Measurements from ENCODE around the gene MTERF1.
"Not testable (repeated sequence)": the region's sequence is repeated elsewhere in the genome, so short reads cannot be mapped to it uniquely, and the experiment has no call there.

The MTERF1 gene, protein sequence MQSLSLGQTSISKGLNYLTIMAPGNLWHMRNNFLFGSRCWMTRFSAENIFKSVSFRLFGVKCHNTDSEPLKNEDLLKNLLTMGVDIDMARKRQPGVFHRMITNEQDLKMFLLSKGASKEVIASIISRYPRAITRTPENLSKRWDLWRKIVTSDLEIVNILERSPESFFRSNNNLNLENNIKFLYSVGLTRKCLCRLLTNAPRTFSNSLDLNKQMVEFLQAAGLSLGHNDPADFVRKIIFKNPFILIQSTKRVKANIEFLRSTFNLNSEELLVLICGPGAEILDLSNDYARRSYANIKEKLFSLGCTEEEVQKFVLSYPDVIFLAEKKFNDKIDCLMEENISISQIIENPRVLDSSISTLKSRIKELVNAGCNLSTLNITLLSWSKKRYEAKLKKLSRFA

DNA sequence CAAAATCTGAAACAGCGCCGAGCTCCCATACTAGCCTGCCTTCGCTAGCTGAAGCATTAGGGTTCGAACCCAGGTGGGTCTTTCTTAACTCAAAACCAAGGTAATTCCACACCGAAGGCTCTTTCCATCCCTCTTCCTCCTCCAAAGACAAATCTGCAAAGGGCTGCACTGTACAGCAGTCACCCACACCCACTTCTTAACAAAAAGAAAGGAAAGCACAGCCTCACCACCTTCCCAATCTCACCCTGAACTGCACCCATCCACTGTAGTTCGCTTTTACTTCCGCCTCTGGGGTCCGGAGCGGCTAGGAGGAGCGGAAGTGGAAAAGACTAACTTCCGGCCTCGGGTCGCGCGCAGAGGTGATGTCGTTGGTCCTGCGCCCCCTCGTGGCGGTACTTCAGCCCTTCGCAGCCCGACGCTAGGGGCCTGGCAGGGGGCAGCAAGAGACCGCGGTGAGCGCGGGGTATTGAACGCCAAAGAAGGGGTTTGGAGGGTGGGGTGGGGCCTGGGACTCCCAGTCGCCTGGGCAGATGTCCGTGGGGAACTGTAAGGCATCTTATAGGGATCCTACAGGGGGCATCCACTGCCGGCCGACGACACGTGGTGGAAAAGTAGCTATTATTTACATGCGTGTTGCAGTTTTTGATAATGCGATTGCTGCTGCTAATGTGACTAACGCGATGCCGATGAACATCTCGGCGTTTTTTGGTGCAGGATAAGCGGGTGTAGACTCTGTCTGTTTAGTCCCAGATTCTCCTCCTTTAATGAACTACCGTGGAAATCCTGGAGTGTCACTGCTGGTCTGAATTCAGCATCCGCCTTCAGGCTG lies at the start of gene MTERF1:
Gene MTERF1 (minus strand): TSS at position 290 of the 829 bp plus-strand sequence. CDS start 619 bp downstream, outside the sequence.
- in situ Hi-C loops (cut with MboI; ENCODE audit: low sequenced_read_pairs), result no loop called here

DNA sequence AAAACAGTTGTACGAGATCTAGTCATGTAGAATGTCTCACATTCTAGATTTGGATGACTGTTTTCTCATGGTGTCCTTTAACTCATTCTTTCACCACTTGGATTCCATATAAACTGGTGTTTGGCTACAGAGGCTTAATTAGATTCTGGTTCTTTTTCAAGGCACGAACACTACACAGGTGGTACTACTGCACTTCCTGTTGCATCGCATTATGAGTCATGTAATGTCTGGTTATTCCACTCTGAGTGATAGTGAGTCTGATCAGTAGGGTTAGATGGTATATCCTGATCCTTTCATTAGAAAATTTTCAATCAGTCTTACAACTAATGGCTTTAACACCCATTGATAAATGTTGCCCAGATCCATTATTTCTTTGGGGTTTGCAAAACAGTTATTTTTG lies 49.0 kb upstream of the MTERF1 start:
- in situ Hi-C loops (cut with MboI; ENCODE audit: low sequenced_read_pairs), result no loop called here

DNA sequence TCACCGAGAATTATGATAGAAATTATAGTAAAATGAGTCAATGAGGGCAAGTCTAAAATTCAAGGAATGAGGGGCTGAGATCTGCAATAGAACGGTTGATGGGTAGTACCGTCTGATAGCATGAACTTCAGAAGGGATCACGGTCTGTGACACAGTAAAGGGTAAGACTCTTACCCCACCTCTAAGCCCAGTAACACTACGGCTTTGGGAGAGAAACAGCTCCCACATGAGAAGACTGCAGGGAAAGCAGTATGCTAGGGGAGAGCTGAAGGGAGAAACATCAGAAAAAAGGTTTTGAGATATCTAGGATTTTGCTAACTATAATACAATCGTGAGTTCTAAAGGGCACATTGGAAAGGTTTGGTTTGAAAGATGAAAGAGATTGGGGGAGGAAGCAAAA lies 47.4 kb upstream of the MTERF1 start:
- in situ Hi-C loops (cut with MboI; ENCODE audit: low sequenced_read_pairs), result no loop called here

DNA sequence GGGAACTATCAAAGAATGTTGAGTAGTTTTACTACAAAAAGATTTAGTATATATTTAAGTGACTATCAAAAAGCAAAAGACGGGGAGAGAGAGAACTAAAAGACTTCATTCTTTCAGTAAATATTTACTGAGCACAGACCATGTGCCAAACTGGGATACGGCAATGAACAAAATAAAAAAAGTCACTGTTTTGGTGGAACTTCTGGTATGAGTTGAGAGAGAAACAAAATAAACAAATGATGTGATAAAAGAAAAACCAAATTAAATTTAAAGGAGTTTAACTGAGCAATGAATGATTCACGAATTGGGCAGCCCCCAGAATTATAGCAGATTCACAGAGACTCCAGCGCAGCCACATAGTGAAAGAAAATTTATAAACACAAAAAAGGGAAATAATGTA lies 42.4 kb upstream of the MTERF1 start:
- in situ Hi-C loops (cut with MboI; ENCODE audit: low sequenced_read_pairs), result no loop called here

DNA sequence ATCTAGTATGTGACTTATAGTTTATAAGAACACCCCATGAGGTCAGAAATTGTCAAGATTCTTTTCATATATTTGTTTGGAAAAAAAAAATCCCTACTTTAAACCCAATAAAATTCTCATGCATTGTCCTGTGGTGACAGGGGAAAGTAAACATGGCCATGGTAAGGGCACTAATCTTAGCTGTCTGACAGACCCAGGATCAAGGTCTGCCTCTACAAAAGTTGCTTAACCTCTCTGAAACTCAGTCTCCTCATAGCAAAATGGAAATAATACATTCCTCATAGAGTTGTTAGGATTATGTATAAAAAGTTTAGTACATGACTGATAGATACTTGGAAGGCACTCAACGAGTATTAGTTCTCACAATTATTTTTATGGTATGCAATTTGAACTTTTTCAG lies 37.9 kb upstream of the MTERF1 start:
- in situ Hi-C loops (cut with MboI; ENCODE audit: low sequenced_read_pairs), result no loop called here

DNA sequence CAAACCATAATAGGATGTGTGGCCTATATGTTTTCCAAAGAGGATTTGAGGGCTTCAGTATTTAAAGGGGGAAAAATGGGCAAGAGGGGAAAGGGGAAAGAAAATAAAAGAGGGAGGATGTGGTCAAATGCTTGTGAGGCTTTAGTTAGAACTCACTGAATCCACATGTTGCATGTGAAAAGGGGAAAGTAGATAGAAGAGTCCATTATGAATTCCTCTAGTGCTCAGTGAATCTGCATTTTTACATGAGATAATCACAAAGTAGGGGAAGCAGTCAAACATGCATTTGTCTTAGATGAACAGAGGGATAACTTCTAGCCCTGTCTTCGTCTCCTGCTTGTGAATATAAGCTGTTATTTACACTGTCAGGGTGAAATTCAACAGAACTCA lies 35.5 kb upstream of the MTERF1 start:
- in situ Hi-C loops (cut with MboI; ENCODE audit: low sequenced_read_pairs), result no loop called here

DNA sequence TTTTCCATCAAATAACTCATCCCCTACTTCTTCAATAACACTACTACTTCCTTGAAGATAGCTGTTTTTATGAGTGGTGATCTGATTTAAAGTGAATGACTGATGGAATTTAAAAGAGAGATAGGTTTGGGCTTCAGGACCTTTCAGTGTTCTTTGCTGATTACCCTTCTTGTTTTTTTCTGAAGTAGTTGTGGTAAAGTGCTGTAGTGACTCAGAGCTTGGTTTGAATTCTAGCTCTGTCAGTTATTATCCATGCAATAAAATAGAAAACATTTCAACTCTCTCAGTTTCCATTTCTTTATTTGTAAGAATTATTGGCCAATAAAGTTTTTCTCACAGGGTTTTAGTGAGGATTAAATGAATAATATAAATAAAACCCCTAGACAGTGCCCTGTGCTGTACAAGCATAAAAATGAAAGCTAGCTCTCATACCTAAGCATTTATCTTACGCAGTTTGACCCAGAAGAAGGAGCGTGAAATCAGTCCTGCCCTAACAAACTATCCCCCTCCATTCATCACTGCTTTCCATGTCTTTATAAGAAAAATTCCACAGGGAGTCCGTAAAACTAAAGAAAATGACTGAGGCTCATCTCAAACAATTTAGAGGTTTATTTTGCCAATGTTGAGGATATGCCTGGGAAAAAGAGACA lies 35.0 kb upstream of the MTERF1 start:
- in situ Hi-C loops (cut with MboI; ENCODE audit: low sequenced_read_pairs), result no loop called here

DNA sequence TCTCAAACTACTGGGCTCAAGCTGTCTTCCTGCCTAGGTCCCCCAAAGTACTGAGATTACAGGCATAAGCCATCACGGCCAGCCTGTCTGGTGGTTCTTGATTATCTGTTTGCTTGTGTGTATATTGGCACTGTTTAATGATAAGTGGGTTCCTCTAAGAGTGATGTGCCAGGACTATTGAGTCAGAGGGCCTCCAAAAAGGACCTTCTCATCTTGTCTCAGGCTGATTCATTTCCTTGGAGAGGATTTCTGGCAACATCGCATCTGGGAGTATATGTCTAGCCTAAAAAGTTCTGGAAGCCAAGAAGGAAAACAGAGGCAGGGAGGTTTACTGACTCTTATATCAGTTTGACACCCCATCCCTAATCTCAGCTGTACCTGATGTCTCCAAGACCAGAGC lies 33.1 kb upstream of the MTERF1 start:
- in situ Hi-C loops (cut with MboI; ENCODE audit: low sequenced_read_pairs), result no loop called here

DNA sequence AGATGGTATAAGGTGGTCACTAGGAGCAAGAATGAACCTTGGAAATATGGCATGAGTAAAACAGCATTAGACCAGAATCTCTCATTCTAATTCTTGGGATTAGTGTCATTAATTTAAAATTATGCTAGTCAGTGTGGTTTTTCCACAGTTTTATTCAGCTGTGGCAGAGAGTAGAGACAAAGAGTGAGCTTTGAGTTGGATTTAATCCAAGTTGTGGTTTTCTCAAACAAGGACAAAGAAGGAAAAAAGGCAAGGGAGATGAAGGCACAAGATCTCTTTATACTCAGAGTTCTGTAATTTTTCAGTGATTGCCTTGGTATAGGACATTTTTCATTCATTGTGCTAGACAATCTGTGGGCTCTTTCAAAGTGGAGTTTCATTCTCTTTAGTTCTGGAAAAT lies 32.0 kb upstream of the MTERF1 start:
- in situ Hi-C loops (cut with MboI; ENCODE audit: low sequenced_read_pairs), result no loop called here

DNA sequence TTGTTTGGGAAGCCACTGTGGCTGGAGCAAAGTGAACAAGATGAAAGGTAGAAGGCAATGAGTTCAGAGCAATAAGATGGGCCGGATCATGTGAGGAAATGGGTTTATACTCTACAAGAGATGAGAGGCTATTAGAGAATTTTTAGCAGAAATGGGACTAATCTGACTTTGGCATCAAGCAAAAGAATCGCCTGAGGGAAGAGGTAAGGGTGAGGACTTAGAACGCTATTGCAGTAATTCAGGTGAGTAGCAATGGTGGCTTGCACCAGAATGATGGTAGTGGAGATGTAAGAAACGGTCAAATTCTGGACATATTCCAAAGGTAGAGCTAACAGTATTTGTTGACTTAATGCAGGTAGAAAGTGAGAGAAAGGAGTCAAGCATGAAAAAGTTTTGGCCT lies 30.6 kb upstream of the MTERF1 start:
- in situ Hi-C loops (cut with MboI; ENCODE audit: low sequenced_read_pairs), result no loop called here

DNA sequence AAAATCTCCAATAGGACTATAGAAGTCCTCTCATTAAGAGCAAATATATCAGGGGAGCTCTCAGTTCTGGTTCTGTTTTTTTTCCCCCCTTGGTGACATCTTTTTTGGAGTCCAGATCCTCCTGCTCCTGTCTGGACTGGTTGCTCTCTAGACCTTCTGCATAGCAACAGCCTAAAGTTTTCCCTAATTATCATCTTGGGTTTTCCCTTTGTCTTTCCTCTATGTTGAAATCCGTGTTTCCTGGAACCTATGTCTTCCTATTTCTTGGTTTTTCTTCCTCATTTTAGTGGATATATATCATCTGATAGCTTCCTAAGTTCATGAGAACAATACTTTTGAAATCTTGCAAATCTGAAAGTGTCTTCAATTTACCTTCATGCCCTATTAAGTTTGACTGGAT lies 29.7 kb upstream of the MTERF1 start:
- in situ Hi-C loops (cut with MboI; ENCODE audit: low sequenced_read_pairs), result no loop called here

DNA sequence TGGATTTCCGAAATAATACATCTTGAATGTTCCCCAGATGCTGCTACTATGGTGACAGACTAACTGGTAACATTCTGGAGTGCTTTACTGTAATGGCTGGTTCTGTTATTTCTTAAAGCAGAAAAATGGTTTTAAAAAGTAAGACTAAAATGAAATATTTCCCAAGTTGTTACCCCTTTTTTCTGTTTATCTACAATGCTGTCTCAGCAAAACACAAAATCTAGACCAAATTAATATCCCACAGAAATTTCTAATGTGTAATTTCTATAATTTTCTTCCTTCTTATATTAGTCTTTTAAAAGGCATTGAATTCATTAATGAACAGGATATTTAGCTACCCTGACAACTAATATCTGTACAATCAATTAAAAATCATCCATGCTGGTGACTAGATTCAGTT lies 19.1 kb upstream of the MTERF1 start:
- in situ Hi-C loops (cut with MboI; ENCODE audit: low sequenced_read_pairs), result no loop called here

DNA sequence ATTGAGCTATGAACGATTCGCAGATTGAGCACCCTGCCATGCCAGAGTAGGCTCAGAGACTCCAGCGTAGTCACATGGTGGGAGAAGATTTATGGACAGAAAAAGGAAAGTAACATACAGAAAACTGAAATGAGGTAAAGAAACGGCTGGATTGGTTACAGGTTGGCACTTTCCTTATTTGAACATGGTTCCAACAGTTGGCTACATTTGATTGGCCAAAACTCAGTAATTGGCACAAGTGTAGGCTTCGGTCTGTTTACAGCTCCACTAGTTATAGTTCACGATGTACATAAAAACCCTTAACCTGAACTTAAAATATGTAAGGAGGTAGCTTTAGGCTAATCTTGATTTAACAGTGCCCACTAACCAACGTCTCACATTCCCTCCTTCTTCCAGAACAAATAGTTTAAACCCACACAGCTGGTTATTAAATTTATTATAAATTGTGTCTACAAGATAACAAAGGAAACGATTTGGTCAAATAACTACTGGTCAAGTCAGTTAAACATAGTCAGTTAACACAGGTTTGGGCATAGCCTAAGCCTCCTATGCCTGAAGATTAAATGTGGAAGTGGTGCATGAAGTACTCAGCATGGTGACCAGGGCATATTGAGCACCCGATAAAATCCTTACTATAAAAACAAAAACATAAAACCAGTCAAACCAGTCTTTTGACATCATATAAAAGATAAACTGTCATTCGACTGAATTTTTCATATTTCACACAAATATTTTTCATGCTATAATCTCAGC lies 17.9 kb upstream of the MTERF1 start:
- in situ Hi-C loops (cut with MboI; ENCODE audit: low sequenced_read_pairs), result no loop called here

DNA sequence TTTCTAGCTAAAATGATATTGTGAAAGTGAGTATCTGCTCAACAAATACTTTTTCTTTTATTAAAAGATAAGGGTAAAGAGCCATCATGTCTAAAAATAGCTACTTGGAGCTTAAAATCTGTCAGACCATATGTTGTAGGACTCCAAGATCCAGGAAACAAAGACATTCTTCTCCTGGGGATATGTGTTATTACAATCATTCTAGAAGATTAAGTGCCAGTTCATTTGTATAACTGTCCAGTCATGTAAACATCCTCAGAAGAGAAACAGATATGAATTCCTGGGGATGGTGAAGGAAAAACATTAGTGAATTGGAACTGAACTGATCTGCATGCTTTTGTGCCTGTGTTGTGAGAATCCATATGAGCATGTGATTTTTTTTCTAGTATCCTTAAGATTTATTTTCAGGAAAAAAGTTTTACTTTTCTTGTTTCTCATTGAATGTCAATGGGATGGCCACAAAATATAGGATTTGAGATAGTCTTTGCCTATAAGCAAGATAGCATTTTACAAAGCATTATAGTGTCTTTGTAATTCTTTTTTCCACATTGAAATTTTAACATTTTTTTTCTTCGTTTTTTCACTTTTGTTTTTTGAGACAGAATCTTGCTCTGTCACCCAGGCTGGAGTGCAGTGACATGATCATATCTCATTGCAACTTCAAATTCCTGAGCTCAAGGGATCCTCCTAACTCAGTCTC lies 14.4 kb upstream of the MTERF1 start:
- in situ Hi-C loops (cut with MboI; ENCODE audit: low sequenced_read_pairs), result no loop called here

DNA sequence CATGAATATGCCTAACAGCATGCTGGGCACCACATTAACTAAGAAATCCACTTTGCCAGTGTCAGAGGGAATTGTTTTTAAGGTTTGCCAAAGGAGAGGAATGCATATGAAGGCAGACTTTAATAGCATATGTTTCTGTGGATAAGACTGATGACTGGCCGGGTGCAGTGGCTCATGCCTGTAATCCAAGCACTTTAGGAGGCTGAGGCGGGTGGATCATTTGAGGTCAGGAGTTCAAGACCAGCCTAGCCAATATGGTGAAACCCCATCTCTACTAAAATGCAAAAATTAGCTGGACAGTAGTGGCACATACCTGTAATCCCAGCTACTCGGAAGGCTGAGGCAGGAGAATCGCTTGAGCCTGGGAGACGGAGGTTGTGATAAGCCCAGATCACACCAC lies 13.2 kb upstream of the MTERF1 start:
- in situ Hi-C loops (cut with MboI; ENCODE audit: low sequenced_read_pairs), result not testable (repeated sequence)

DNA sequence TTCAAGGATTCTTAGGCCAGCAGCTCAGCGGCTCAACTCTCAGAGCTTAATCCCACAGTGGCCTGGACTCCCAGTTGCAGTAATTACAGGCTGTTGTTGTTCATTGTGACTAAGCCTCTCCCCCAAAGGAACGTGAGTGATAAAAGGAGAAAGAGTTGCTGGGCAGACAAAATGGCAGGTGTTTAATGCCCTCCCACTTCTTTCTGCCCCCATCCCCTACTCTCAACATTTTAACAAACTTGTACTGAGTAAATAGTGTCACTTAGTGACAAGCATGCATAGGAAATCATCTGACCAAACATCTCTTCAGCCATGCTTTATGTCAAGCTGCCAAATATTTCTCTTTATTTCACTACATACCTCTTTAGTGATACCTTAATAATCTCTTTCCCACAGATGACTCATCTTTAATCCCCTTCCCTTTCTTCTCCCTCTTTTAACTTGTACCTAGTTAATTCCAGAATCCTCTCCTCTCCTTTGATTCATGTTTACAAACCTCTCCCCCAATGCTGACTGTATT lies 12.4 kb upstream of the MTERF1 start:
- in situ Hi-C loops (cut with MboI; ENCODE audit: low sequenced_read_pairs), result no loop called here

DNA sequence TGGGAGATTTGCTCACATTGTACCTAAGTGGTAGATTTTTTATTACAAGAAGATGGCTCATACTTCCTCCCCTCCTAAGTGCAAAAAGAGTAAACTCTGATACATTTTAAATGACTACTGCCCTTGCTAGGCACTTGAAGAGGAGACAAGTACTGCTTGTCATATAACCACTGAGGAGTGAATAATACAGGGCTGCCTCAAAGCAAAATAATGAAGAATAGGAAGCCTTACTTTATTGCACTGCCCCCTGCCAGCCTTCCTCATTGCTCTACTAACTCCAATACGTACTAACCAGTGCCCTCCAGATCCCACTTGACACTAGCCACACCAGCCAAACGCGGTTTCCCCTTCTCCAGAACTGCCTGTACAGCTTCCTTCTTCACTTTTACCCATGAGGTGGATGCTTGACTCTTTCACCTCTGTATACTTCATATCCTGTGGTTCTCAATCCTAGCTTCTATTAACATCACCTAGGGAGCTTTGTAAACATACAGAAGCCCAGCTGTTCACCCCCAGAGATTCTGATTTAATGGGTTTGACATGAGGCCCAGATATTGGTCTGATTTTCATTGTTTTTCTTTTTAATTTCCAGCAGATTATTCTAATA lies 11.7 kb upstream of the MTERF1 start:
- in situ Hi-C loops (cut with MboI; ENCODE audit: low sequenced_read_pairs), result no loop called here

DNA sequence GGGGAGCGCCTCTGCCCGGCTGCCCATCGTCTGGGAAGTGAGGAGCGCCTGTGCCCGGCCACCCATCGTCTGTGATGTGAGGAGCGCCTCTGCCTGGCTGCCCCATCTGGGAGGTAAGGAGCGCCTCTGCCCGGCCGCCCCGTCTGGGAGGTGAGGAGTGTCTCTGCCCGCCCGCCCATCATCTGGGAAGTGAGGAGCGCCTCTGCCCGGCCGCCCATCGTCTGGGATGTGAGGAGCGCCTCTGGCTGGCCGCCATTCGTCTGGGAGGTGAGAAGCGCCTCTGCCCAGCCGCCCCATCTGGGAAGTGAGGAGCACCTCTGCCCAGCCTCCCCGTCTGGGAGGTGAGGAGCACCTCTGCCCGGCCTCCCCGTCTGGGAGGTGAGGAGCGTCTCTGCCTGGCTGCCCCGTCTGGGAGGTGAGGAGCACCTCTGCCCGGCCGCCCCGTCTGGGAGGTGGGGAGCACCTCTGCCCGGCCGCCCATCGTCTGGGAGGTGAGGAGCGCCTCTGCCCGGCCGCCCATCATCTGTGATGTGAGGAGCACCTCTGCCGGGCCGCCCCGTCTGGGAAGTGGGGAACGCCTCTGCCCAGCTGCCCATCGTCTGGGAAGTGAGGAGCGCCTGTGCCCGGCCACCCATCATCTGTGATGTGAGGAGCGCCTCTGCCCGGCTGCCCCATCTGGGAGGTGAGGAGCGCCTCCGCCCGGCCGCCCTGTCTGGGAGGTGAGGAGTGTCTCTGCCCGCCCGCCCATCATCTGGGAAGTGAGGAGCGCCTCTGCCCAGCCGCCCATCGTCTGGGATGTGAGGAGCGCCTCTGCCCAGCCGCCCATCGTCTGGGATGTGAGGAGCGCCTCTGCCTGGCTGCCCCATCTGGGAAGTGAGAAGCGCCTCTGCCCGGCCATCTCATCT lies 8.0 kb upstream of the MTERF1 start:
- in situ Hi-C loops (cut with MboI; ENCODE audit: low sequenced_read_pairs), result not testable (repeated sequence)
